ENCODE data around the gene PDC.
"Not testable (repeated sequence)": the region's sequence is repeated elsewhere in the genome, so short reads cannot be mapped to it uniquely, and the experiment has no call there.

PDC gene

DNA sequence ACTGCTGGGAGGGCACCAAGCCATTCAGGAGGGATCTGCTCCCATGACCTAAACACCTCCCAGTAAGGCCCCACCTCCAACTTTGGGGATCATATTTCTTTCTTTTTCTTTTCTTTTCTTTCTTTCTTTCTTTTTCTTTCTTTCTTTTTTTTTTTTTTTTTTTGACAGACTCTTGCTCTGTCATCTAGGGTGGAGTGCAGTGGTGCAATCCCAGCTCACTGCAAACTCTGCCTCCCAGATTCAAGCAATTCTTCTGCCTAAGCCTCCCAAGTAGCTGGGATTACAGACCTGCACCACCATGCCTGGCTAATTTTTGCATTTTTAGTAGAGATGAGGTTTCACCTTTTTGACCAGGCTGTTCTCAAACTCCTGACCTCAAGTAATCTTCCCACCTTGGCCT lies 4.6 kb upstream of the PDC start:
- DNase-seq (ENCODE audit: low spot score) = not testable (repeated sequence)

GRCh38 chr1:186463926-186464325 lies 3.0 kb upstream of the PDC start:
- no peak for DNase-seq (ENCODE audit: low spot score)

GRCh38 chr1:186463511-186463910 lies 2.6 kb upstream of the PDC start:
- no peak for DNase-seq (ENCODE audit: low spot score)

GRCh38 chr1:186459161-186459560 lies 1.8 kb downstream of the PDC start:
- DNase-seq (ENCODE audit: low spot score) = not testable (repeated sequence)

GRCh38 chr1:186456729-186457255 lies 4.1 kb downstream of the PDC start:
- no peak for DNase-seq (ENCODE audit: low spot score)

DNA sequence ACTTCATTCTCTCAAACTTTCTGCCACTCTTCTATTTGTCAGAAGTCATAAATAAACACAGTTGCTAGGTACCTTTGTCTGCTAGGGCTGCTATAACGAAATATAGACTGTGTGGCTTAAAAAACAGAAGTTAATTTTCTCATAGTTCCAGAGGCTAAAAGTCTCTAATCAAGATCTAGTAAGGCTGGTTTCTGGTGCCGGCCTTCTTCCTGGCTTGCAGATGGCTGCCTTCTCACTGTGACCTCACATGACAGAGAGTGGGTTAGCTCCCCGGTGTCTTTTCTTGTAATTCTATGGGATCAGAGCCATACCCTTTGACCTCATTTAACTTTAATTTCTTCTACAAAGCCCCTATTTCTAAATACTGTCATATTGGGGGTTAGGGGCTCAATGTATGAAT lies 5.9 kb downstream of the PDC start:
- no peak for DNase-seq (ENCODE audit: low spot score)

GRCh38 chr1:186446152-186446551 lies 14.8 kb downstream of the PDC start:
- no peak for DNase-seq (ENCODE audit: low spot score)

- DNase-seq (ENCODE audit: low spot score) = no peak
Measured at GRCh38 chr1:186443638-186444037, 17.3 kb downstream of the PDC start.

DNA sequence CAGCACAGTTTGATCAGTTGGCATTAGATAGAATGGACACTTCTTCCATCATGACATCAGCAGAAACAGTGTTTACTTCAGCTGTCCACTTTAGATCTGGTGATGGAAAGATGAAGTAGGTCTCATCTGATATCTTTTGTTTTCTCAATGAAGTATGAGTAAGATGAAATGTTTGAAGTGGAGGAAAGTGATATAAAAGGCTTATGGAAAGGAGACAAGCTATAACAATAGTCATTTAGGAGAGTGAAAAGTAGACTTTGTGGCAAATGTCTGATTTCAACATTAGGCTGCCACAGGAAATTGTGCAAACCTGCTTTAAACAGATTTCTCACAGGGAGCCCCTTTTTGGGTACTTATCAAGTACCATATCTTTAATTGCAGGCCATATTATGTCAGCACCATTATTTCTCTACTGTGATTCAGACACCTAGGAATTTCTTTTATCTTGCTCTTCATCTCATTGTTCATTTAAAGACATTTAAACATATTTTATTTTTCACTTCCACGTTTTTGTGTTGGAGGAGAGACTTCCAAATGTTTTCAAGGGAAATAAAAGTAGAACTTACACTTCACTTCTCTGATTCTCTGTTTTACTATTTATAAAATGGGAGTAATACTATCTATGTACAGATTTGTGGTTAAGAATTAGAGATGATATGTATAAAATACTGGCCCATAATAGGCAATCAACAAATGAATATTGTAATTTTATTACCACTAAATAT lies 18.1 kb downstream of the PDC start:
- DNase-seq (ENCODE audit: low spot score) = no peak

DNA sequence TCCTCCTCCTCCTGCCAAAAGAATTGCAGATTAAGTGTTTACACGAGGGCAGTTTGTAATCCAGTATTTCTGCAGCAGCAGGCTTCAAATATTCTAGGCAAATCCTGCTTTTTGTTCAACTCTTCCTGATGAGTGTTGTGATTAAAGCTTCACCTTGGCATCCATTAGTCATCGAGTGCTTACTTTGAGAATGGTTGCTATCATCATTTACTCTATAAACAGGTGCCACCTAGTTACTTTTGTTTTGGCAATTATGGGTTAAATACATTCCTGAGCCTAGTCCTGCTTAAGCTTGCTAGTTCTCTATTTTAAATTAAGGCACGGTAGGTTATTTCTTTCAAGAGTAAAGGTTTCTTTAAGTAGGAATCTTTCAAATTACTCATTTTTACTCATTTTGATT lies 20.3 kb downstream of the PDC start:
- DNase-seq (ENCODE audit: low spot score) = no peak

DNA sequence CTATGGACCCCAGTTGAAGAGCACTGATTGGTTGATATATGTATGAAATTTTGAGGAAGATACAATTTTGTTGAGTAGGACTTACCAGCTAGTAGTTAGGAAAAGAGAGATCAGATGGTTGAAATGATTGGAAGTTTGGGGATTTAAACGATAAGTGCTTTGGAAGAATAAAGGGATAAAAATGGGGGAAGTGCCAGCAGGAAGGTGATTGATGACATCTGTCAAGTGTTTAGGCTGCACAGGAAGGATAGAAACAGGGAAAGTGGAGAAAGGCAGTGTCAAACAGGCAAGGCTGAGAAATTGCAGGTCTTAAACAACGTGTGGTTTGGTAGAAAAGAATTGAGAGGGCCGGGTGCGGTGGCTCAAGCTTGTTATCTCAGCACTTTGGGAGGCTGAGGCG lies 22.3 kb downstream of the PDC start:
- no peak for DNase-seq (ENCODE audit: low spot score)

DNA sequence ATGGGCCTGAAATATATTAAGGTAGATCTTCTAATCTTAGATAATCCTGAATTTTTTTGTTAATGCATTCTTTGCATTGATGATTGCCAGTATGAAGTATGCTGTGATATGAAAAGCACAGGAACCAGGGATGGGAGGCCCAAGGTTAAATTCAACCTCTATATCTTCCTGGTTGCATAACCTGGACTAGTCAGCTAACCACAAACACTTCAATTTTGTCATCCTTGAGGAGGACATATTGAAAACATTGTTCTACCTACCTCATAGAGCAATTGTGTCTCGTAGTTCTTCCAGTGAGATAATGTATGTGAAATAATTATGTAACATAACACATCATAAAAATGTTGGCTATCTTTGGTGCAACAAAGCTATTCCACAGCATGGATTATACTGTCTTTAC lies 25.6 kb downstream of the PDC start:
- DNase-seq (ENCODE audit: low spot score) = no peak

GRCh38 chr1:186429017-186429416 lies 31.9 kb downstream of the PDC start:
- no peak for DNase-seq (ENCODE audit: low spot score)

- DNase-seq (ENCODE audit: low spot score) = no peak
Measured at GRCh38 chr1:186426118-186426517, 34.8 kb downstream of the PDC start.

- DNase-seq (ENCODE audit: low spot score) = no peak
Measured at GRCh38 chr1:186424539-186424938, 36.4 kb downstream of the PDC start.

DNA sequence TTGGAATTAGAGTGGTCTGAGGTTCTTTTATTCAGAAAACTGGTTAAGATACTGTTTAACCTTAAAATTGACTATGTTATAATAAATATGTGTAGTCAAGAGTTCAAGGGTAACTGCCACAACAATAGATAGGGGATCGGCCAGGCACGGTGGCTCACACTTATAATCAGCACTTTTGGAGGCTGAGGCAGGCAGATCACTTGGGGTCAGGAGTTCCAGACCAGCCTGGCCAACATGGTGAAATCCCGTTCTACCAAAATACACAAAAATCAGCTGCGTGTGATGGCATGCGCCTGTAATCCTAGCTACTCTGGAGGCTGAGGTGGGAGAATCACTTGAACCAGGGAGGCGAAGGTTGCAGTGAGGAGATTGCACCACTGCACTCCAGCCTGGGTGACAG lies 39.5 kb downstream of the PDC start:
- DNase-seq (ENCODE audit: low spot score) = no peak

DNA sequence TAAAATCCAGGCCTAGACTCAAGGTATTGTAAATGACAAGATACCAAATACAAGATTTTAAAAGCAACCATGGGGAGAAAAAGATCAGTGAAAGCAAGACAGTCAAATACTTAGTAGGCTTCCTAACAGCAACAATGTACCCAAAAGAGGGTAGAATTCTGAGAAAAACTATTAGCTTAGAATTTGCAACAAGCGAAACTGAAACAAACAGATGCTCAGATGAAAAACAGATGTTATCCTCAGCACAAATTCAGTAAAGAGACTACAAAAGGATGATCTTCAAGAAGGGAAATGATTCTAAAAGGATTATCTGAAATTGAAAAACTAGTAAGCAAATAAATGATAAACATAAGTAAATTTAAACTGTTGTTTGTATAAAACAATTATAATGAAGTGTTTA lies 40.0 kb downstream of the PDC start:
- no peak for DNase-seq (ENCODE audit: low spot score)

DNA sequence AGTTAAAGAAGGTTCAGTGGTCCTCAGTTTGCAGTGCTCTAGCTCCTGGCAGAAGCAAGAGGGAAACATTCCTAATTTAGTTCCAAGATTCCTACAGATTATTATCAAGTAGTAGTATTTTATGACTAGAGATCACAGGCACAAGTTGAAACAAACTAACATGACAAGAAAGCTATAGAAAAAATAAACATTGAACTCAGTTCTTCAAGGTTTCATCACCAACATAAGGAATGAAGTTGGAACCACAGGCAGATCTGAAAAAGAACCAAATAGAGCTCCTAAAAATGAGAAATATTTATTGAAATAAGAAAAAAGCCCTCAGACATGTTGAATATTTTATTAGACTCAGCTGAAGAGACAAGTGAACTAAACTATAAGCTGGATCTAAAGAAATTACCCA lies 40.6 kb downstream of the PDC start:
- DNase-seq (ENCODE audit: low spot score) = no peak

GRCh38 chr1:186418503-186418902 lies 42.4 kb downstream of the PDC start:
- no peak for DNase-seq (ENCODE audit: low spot score)

DNA sequence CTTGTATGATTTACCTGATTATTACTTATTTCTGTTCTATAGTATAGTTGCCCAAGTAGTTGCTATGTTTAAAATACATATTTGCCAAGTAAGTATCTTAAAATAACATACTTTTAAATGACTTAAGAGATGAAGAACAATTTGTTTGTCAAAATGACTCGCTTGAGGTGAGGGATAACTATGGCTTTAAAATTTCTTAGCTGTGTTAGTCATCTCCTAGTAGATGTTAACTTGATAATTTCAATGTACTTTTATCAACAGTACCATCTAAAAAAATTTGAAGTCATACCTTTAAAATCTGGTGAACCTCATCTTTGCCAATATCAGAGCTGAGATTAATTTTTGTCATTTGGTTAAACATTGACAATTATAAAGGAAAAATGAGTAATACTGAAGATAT lies 47.6 kb downstream of the PDC start:
- no peak for DNase-seq (ENCODE audit: low spot score)

DNA sequence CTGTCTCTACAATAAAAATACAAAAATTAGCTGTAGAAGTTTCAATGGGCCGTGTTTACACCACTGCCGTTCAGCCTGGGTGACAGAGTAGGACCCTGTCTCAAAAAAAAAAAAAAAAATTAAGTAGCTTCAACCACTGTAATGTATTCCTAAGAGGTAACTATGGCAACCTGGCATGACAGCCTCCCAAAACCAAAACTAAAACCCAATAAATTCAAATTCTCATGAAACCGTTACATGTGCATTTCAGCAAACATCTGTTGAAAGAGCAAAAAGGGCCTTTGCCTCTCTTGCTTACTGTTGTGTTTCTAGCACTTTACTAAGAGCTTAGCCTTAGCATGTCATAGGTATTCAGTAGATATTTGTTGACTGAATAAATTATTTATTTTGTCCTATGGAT lies 51.8 kb downstream of the PDC start:
- DNase-seq (ENCODE audit: low spot score) = no peak

DNA sequence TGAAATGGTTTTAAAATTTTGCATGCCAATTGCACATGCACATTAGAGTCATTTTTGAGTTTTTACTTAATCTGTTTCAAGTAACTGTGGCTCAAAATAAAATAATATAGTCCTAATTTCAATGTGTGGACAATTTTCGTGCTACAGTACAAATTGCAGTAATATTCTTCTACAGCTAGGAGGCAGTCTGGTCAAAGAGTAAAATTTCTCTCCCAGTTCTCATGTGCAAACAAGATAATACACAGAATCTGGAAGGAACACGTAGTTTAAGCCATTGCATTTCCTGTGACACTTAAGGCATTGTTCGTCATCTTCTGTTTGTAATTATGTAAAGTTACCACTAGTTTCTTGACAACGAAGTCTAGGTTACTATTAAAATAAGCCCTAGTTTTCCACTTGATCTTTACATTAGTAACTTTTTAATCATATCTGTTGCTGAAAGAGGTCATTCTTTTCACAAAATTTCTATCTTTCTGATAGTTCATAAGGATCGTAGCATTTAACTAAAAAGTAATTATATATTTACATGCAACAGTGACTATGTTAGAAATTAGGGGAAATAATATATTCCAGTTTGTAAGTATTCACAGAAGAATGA lies 56.4 kb downstream of the PDC start:
- peak; percentile 27 for DNase-seq (ENCODE audit: low spot score)

DNA sequence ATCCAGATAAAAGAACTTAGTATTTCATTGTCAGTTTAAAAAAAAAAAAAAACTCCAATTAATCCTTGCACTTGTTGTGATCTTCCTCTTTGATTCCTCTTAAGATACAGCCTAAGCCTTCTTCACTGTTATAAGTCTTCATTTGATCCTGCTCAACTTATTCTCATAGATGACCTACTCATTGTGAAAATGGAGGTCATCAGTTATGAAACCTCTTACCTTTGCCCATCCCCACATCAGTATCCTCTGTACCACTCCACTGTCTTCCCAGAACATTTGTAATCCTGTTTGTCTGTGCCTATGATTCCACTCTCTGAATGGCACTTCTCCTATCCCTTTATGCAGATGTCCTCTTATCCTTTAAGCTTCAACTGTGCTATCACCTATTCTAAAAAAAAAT lies 57.3 kb downstream of the PDC start:
- no peak for DNase-seq (ENCODE audit: low spot score)

- DNase-seq (ENCODE audit: low spot score) = not testable (repeated sequence)
Measured at GRCh38 chr1:186401446-186401845, 59.5 kb downstream of the PDC start.
